ENCODE results near the gene CRYBB1.

CRYBB1 gene

GRCh38 chr22:26559961-26560575 is 57.8 kb downstream of the CRYBB1 start:
- DNase-seq (ENCODE audit: extremely low read depth, insufficient read length): no peak
- no peak for TF ChIP-seq CTCF (IDR thresholded peaks at IDR 0.05; ENCODE audit: insufficient read depth, low read length, poor library complexity, severe bottlenecking)
- no peak overlapping the region for H3K4me3 ChIP-seq (replicated peaks; ENCODE audit: low read depth, low read length)
- peaks cover 2% of the 10 kb centered on the region; the same call in 1 of the 2 replicates for H3K36me3 ChIP-seq (ENCODE audit: control insufficient read depth, insufficient read depth, low read length)
- no peaks in the 10 kb centered on the region for H3K27me3 ChIP-seq (replicated peaks; ENCODE audit: control insufficient read depth, insufficient read depth, low read length)

DNA sequence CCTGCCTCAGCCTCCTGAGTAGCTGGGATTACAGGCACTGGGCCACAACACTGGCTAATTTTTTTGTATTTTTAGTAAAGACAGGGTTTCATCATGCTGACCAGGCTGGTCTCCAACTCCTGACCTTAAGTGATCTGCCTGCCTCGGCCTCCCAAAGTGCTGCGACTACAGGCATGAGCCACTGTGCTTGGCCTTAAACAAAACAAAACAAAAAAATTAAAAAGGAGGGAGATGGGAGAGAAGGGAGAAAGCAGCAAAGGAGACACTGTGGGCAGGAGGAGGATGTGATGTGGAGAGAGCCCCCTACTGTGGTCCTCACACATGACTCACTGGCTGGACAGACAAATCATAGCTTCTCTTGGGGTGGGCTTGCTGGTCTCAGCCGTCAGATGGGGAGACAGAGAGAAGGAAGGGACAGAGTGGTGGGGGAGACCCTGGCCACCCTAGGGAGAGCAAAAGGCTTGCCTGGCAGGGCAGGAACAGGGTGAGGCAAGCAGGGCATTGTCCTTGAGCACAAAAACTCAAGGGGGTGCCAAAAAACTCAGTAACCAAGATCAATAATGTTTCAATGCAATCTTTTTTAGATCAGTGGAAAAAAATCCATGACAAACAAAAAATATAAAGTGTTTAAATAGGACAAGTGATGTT is 59.5 kb downstream of the CRYBB1 start:
- Histone ChIP-seq H3K36me3 (ENCODE audit: control insufficient read depth, insufficient read depth, low read length) (no peaks in the 10 kb centered on the region; the same call in 1 of the 2 replicates), H3K4me3 (replicated peaks; ENCODE audit: low read depth, low read length) (no peak overlapping the region), H3K27me3 (replicated peaks; ENCODE audit: control insufficient read depth, insufficient read depth, low read length) (no peaks in the 10 kb centered on the region)
- no peak for TF ChIP-seq CTCF (IDR thresholded peaks at IDR 0.05; ENCODE audit: insufficient read depth, low read length, poor library complexity, severe bottlenecking)
- DNase-seq (ENCODE audit: extremely low read depth, insufficient read length): no peak

GRCh38 chr22:26556904-26557303 is 60.9 kb downstream of the CRYBB1 start:
- no peaks in the 10 kb centered on the region for H3K27me3 ChIP-seq (replicated peaks; ENCODE audit: control insufficient read depth, insufficient read depth, low read length)
- no peak for DNase-seq (ENCODE audit: extremely low read depth, insufficient read length)
- H3K4me3 ChIP-seq (replicated peaks; ENCODE audit: low read depth, low read length): no peak overlapping the region
- no peaks in the 10 kb centered on the region; the same call in 1 of the 2 replicates for H3K36me3 ChIP-seq (ENCODE audit: control insufficient read depth, insufficient read depth, low read length)
- no peak for TF ChIP-seq CTCF (IDR thresholded peaks at IDR 0.05; ENCODE audit: insufficient read depth, low read length, poor library complexity, severe bottlenecking)

DNA sequence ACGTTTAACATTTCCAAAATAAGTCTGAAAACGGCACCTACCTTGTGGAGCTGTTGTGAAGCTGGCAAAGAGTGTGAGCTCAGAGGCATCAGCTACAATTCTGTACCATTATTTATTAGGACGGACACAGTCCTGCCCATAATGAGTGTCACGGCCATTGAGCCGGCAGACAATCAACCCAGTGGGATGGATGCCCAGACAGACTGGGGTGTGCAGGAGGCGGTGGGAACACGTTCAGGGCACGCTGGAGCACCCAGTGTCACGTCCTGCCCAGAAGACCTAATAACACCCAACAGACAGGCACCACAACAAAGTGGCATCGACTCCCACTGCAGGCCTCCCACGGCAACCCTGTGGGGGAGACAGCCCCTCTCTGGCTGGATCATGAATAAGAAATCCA is 62.3 kb downstream of the CRYBB1 start:
- no peak overlapping the region for H3K4me3 ChIP-seq (replicated peaks; ENCODE audit: low read depth, low read length)
- no peak for DNase-seq (ENCODE audit: extremely low read depth, insufficient read length)
- TF ChIP-seq CTCF (IDR thresholded peaks at IDR 0.05; ENCODE audit: insufficient read depth, low read length, poor library complexity, severe bottlenecking): no peak

GRCh38 chr22:26554956-26555355 is 62.9 kb downstream of the CRYBB1 start:
- no peak for DNase-seq (ENCODE audit: extremely low read depth, insufficient read length)
- H3K4me3 ChIP-seq (replicated peaks; ENCODE audit: low read depth, low read length): no peak overlapping the region
- no peaks in the 10 kb centered on the region for H3K27me3 ChIP-seq (replicated peaks; ENCODE audit: control insufficient read depth, insufficient read depth, low read length)
- TF ChIP-seq CTCF (IDR thresholded peaks at IDR 0.05; ENCODE audit: insufficient read depth, low read length, poor library complexity, severe bottlenecking): no peak
- H3K36me3 ChIP-seq (ENCODE audit: control insufficient read depth, insufficient read depth, low read length): no peaks in the 10 kb centered on the region; the same call in 1 of the 2 replicates

More for the DNA sequence above, 62.3 kb downstream of the CRYBB1 start:
- Histone ChIP-seq H3K36me3 (ENCODE audit: control insufficient read depth, insufficient read depth, low read length) (no peaks in the 10 kb centered on the region; the same call in 1 of the 2 replicates), H3K27me3 (replicated peaks; ENCODE audit: control insufficient read depth, insufficient read depth, low read length) (no peaks in the 10 kb centered on the region)
